Neural cell (in vitro differentiated cells): Measurements from ENCODE around the gene ABL2. TPM values are rescaled to one million over a fixed set of nuclear protein-coding genes. Genes with fewer than 3 reads are reported as not detected.

Experiments
- H2AFZ ChIP-seq: fragments of 200-600, 300-800 bp; sonication (generic), shearing (Covaris generic); 2 replicates; pipeline ENCODE4 v1.6.0; 2014; ENCODE audit warnings: low read depth, mild to moderate bottlenecking, antibody characterized with exemption, low read length, moderate library complexity
- H3F3A ChIP-seq: fragments of 200-600 bp; shearing (Covaris generic); 2 replicates; pipeline ENCODE4 v1.6.1; 2016; ENCODE audit warnings: mild to moderate bottlenecking, moderate library complexity, mixed read lengths, antibody characterized with exemption, low read length; ENCODE audit not compliant: insufficient read depth, poor library complexity, severe bottlenecking
- H3K27ac ChIP-seq: fragments of 200-600, 300-800 bp; sonication (generic), shearing (Covaris generic); 2 replicates; pipeline ENCODE4 v1.5.1; 2014; ENCODE audit warnings: mild to moderate bottlenecking, low read length, moderate library complexity
- H3K27me3 ChIP-seq: fragments of 300-800, 200-600 bp; sonication (generic), shearing (Covaris generic); 2 replicates; pipeline ENCODE4 v1.6.0; 2014; ENCODE audit warnings: mild to moderate bottlenecking, low read depth, low read length, moderate library complexity; ENCODE audit not compliant: insufficient read depth
- H3K36me3 ChIP-seq: fragments of 300-800, 200-600 bp; sonication (generic), shearing (Covaris generic); 2 replicates; pipeline ENCODE4 v1.5.1; 2014; ENCODE audit warnings: mild to moderate bottlenecking, antibody characterized with exemption, low read length, moderate library complexity; ENCODE audit not compliant: insufficient read depth
- H3K4me2 ChIP-seq: fragments of 300-800, 200-600 bp; sonication (generic), shearing (Covaris generic); 2 replicates; pipeline ENCODE4 v1.6.0; 2014; ENCODE audit warnings: mild to moderate bottlenecking, low read length
- H3K4me3 ChIP-seq: fragments of 300-800, 200-600 bp; sonication (generic), shearing (Covaris generic); 2 replicates; pipeline ENCODE4 v1.5.1; 2014; ENCODE audit warnings: mild to moderate bottlenecking, low read length, moderate library complexity
- H3K79me2 ChIP-seq: fragments of 200-600 bp; shearing (Covaris generic); replicated peaks from 2 replicates; pipeline ENCODE4 v1.6.0; 2014; ENCODE audit warnings: mild to moderate bottlenecking, low read length, moderate library complexity; ENCODE audit not compliant: insufficient read depth
- H3K9ac ChIP-seq: fragments of 300-800, 200-600 bp; sonication (generic), shearing (Covaris generic); 2 replicates; pipeline ENCODE4 v1.6.1; 2016; ENCODE audit warnings: mild to moderate bottlenecking, low read length, mixed read lengths
- H3K9me2 ChIP-seq: fragments of 200-600 bp; shearing (Covaris generic); 2 replicates; pipeline ENCODE4 v1.6.1; 2016; ENCODE audit warnings: mild to moderate bottlenecking, low read length, mixed read lengths; ENCODE audit not compliant: insufficient read depth
- H3K9me3 ChIP-seq: fragments of 200-600, 300-800 bp; sonication (generic), shearing (Covaris generic); 2 replicates; pipeline ENCODE4 v1.6.1; 2016; ENCODE audit warnings: mild to moderate bottlenecking, mixed run types, low read length, moderate library complexity, mixed read lengths
- H4K20me1 ChIP-seq: fragments of 200-600 bp; shearing (Covaris generic); 2 replicates; pipeline ENCODE4 v1.6.1; 2016; ENCODE audit warnings: mild to moderate bottlenecking, mixed run types; ENCODE audit not compliant: insufficient read depth
- CTCF ChIP-seq: fragments of 450-650 bp; IDR thresholded peaks from 2 replicates; pipeline ENCODE4 v1.5.1; 2014; ENCODE audit warnings: antibody characterized with exemption, mild to moderate bottlenecking, moderate library complexity; ENCODE audit not compliant: poor library complexity, severe bottlenecking
- EP300 ChIP-seq: fragments of 450-650 bp; conservative IDR thresholded peaks from 2 replicates; pipeline ENCODE4 v1.6.1; 2014; ENCODE audit warnings: antibody characterized with exemption, mild to moderate bottlenecking, moderate library complexity; ENCODE audit not compliant: poor library complexity, severe bottlenecking
- EZH2 ChIP-seq: fragments of 200-600, 300-800 bp; shearing (Covaris generic), sonication (generic); IDR thresholded peaks from 2 replicates; pipeline ENCODE4 v1.6.1; 2014; ENCODE audit warnings: antibody characterized with exemption, low read length, borderline replicate concordance, mild to moderate bottlenecking; ENCODE audit not compliant: insufficient read depth, poor library complexity, severe bottlenecking
- MXI1 ChIP-seq: fragments of 450-650 bp; conservative IDR thresholded peaks from 2 replicates; pipeline ENCODE4 v1.6.1; 2014; ENCODE audit warnings: antibody characterized with exemption, mild to moderate bottlenecking; ENCODE audit not compliant: poor library complexity, severe bottlenecking
- POLR2AphosphoS5 ChIP-seq: IDR thresholded peaks from 2 replicates; pipeline ENCODE4 v1.6.1; 2012
- RAD21 ChIP-seq: fragments of 450-650 bp; conservative IDR thresholded peaks from 2 replicates; pipeline ENCODE4 v1.6.1; 2014; ENCODE audit warnings: antibody characterized with exemption, mild to moderate bottlenecking, moderate library complexity
- REST ChIP-seq: IDR thresholded peaks from 2 replicates; pipeline ENCODE4 v1.6.1; 2012; ENCODE audit warnings: borderline replicate concordance
- SMC3 ChIP-seq: fragments of 450-650 bp; conservative IDR thresholded peaks from 2 replicates; pipeline ENCODE4 v1.6.1; 2014; ENCODE audit warnings: antibody characterized with exemption, mild to moderate bottlenecking, moderate library complexity; ENCODE audit not compliant: poor library complexity
- TAF1 ChIP-seq: IDR thresholded peaks from 2 replicates; pipeline ENCODE4 v1.6.1; 2012; ENCODE audit warnings: low read depth
- polyA plus RNA-seq: library from polyadenylated mRNA; depleted of rRNA; stranded (reverse); fragments of >200 nt; gene quantifications from 2 replicates; pipeline ENCODE4 v1.2.3, GENCODE V29; 2014

The ABL2 gene
- polyA plus RNA-seq, 1 donor from 2014 or later = 9.8 TPM

- TF ChIP-seq CTCF (no peak), EP300 (no peak), TAF1 (no peak), SMC3 (no peak), MXI1 (no peak), REST (no peak), POLR2AphosphoS5 (no peak), EZH2 (no peak), RAD21 (no peak)
- no peak overlapping the region for H3K4me2 ChIP-seq
Measured at GRCh38 chr1:179129702-179130473, 99.6 kb downstream of the ABL2 start.

GRCh38 chr1:179128520-179128919 lies 101.0 kb downstream of the ABL2 start:
- TF ChIP-seq REST (no peak), POLR2AphosphoS5 (no peak), CTCF (no peak), EZH2 (no peak), MXI1 (no peak), SMC3 (no peak), EP300 (no peak), RAD21 (no peak), TAF1 (no peak)

More at GRCh38 chr1:179129702-179130473, 99.6 kb downstream of the ABL2 start:
- Histone ChIP-seq H2AFZ (no peak overlapping the region), H3K27me3 (no peaks in the 10 kb centered on the region), H3K4me3 (no peak overlapping the region), H4K20me1 (no peaks in the 10 kb centered on the region), H3K9ac (no peak overlapping the region), H3F3A (no peaks in the 10 kb centered on the region), H3K27ac (no peak overlapping the region), H3K9me3 (no peaks in the 10 kb centered on the region), H3K79me2 (peaks cover 3% of the 10 kb centered on the region), H3K36me3 (no peaks in the 10 kb centered on the region), H3K9me2 (no peaks in the 10 kb centered on the region)

More at GRCh38 chr1:179128520-179128919, 101.0 kb downstream of the ABL2 start:
- Histone ChIP-seq H2AFZ (no peak overlapping the region), H3K27ac (no peak overlapping the region), H3K4me2 (no peak overlapping the region), H3K4me3 (no peak overlapping the region), H3K9me3 (no peaks in the 10 kb centered on the region), H4K20me1 (no peaks in the 10 kb centered on the region), H3K9ac (no peak overlapping the region), H3K79me2 (peaks cover 2% of the 10 kb centered on the region), H3K27me3 (no peaks in the 10 kb centered on the region), H3F3A (no peaks in the 10 kb centered on the region), H3K36me3 (no peaks in the 10 kb centered on the region), H3K9me2 (no peaks in the 10 kb centered on the region)
